Epithelial cell of proximal tubule (primary cell): Measurements from ENCODE around the gene FASTKD2. TPM values are rescaled to one million over a fixed set of nuclear protein-coding genes. Genes with fewer than 3 reads are reported as not detected.

Experiments used
- DNase-seq: peaks from one replicate; pipeline ENCODE4 v3.0.0-alpha.2; 2011; ENCODE audit warnings: low read depth
- H3K4me3 ChIP-seq: 2 replicates; pipeline ENCODE4 v1.5.1; 2011; ENCODE audit warnings: low read depth, mild to moderate bottlenecking, low read length
- CTCF ChIP-seq: conservative IDR thresholded peaks from 2 replicates; pipeline ENCODE4 v1.5.1; 2012; ENCODE audit warnings: low read depth, mild to moderate bottlenecking, low read length
- total RNA-seq: library from RNA; depleted of rRNA; stranded (reverse); fragments of >200 nt; gene quantifications from 2 replicates; pipeline ENCODE4 v1.2.3, GENCODE V29; 2015

Gene FASTKD2
- total RNA-seq, 1 donor from 2014 or later: 29.7 TPM

- DNase-seq: no peak
- no peak overlapping the region for H3K4me3 ChIP-seq
- TF ChIP-seq CTCF: no peak
These were observed 55.4 kb downstream of the FASTKD2 start for GRCh38 chr2:206820807-206821206.

- no peak for TF ChIP-seq CTCF
- H3K4me3 ChIP-seq: no peak overlapping the region
- DNase-seq: no peak
These were observed 57.8 kb downstream of the FASTKD2 start for GRCh38 chr2:206823178-206823577.

- H3K4me3 ChIP-seq: no peak overlapping the region
- TF ChIP-seq CTCF: no peak
- no peak for DNase-seq
These were observed 58.7 kb downstream of the FASTKD2 start for GRCh38 chr2:206824087-206824618.

GRCh38 chr2:206824993-206825392 is 59.6 kb downstream of the FASTKD2 start:
- no peak for TF ChIP-seq CTCF
- no peak overlapping the region for H3K4me3 ChIP-seq
- DNase-seq: no peak

- DNase-seq: no peak
- TF ChIP-seq CTCF: no peak
- H3K4me3 ChIP-seq: no peak overlapping the region
These were observed 66.1 kb downstream of the FASTKD2 start for GRCh38 chr2:206831442-206831995.

- TF ChIP-seq CTCF: no peak
- no peak overlapping the region for H3K4me3 ChIP-seq
- DNase-seq: no peak
These were observed 67.5 kb downstream of the FASTKD2 start for GRCh38 chr2:206832873-206833272.

- no peak overlapping the region for H3K4me3 ChIP-seq
- no peak for TF ChIP-seq CTCF
- DNase-seq: no peak
These were observed 67.9 kb downstream of the FASTKD2 start for GRCh38 chr2:206833291-206833690.
